HEK293 (cell line): ENCODE measurements around the gene GMDS.
A peak's percentile ranks its signal among the peaks of the same experiment; 100 is the strongest.

Experiments used
- CTCF ChIA-PET: fragments of 350-600 bp; formaldehyde crosslinking; extraction: SDS; loops from one replicate; lab custom pipeline; 2021; ENCODE audit warnings: antibody characterized with exemption; lab: Yijun Ruan, JAX
- POLR2A ChIA-PET: fragments of 300-600 bp; formaldehyde crosslinking; extraction: SDS; loops from one replicate; lab custom pipeline; 2020; ENCODE audit warnings: antibody characterized with exemption, inconsistent platforms; lab: Yijun Ruan, JAX
- H3K27ac ChIP-seq: fragments of 200-500 bp; sonication (Bioruptor generic); 2 replicates; pipeline ENCODE4 v1.5.1; 2014; ENCODE audit warnings: low read depth, low read length, control low read depth, inconsistent platforms; ENCODE audit errors: extremely low read depth
- H3K36me3 ChIP-seq, 2 experiments: fragments of 200-500 bp in 1 of 2; sonication (Bioruptor generic) in 1 of 2; 1 replicate in 1 of 2; 2 replicates in 1 of 2; pipeline ENCODE4 v1.5.1; 2014 to 2017; ENCODE audit warnings: inconsistent platforms in 2 of 2, low read length in 2 of 2; ENCODE audit not compliant: control insufficient read depth in 2 of 2, insufficient read depth in 1 of 2
- H3K4me1 ChIP-seq: fragments of 200-500 bp; sonication (Bioruptor generic); 2 replicates; pipeline ENCODE4 v1.5.1; 2014; ENCODE audit warnings: mild to moderate bottlenecking, low read length, inconsistent platforms; ENCODE audit not compliant: control insufficient read depth, insufficient read depth
- H3K4me3 ChIP-seq: 2 replicates; pipeline ENCODE4 v1.5.1; 2011; ENCODE audit warnings: low read depth, mild to moderate bottlenecking, control low read depth, low read length, moderate library complexity
- H3K9me3 ChIP-seq: fragments of 200-500 bp; sonication (Bioruptor generic); 2 replicates; pipeline ENCODE4 v1.5.1; 2014; ENCODE audit warnings: low read depth, low read length, inconsistent platforms; ENCODE audit not compliant: control insufficient read depth, insufficient read depth
- PATZ1 ChIP-seq: fragments of 450-650 bp; formaldehyde crosslinking; IDR thresholded peaks from 2 replicates; pipeline ENCODE4 v1.5.1; 2016; ENCODE audit warnings: missing biosample characterization, missing genetic modification characterization
- PRDM10 ChIP-seq: fragments of 450-650 bp; formaldehyde crosslinking; IDR thresholded peaks from 2 replicates; pipeline ENCODE4 v1.5.1; 2016; ENCODE audit warnings: missing biosample characterization, missing genetic modification characterization
- PRDM6 ChIP-seq: fragments of 450-650 bp; formaldehyde crosslinking; IDR thresholded peaks from 2 replicates; pipeline ENCODE4 v1.5.1; 2017; ENCODE audit warnings: missing biosample characterization, missing genetic modification characterization
- SCRT1 ChIP-seq: fragments of 450-650 bp; formaldehyde crosslinking; IDR thresholded peaks from 2 replicates; pipeline ENCODE4 v1.5.1; 2016; ENCODE audit warnings: missing biosample characterization, missing genetic modification characterization, borderline replicate concordance
- SETDB1 ChIP-seq: IDR thresholded peaks from one replicate; pipeline ENCODE4 v1.6.1; 2017; ENCODE audit warnings: mild to moderate bottlenecking, low read length, moderate library complexity, mixed read lengths; ENCODE audit not compliant: insufficient read length
- ZBTB1 ChIP-seq: fragments of 450-650 bp; formaldehyde crosslinking; IDR thresholded peaks from 2 replicates; pipeline ENCODE4 v1.5.1; 2016; ENCODE audit warnings: missing biosample characterization, missing genetic modification characterization
- ZBTB11 ChIP-seq: fragments of 450-650 bp; formaldehyde crosslinking; conservative IDR thresholded peaks from 2 replicates; pipeline ENCODE4 v1.5.1; 2016; ENCODE audit warnings: low read depth, missing biosample characterization, missing genetic modification characterization
- ZNF121 ChIP-seq: fragments of 450-650 bp; formaldehyde crosslinking; IDR thresholded peaks from 2 replicates; pipeline ENCODE4 v1.5.1; 2016; ENCODE audit warnings: missing biosample characterization, missing genetic modification characterization
- ZNF23 ChIP-seq: fragments of 450-650 bp; formaldehyde crosslinking; IDR thresholded peaks from 2 replicates; pipeline ENCODE4 v1.5.1; 2016; ENCODE audit warnings: missing biosample characterization, missing genetic modification characterization, borderline replicate concordance
- ZNF610 ChIP-seq: fragments of 450-650 bp; formaldehyde crosslinking; IDR thresholded peaks from 2 replicates; pipeline ENCODE4 v1.5.1; 2016; ENCODE audit warnings: missing biosample characterization, missing genetic modification characterization, borderline replicate concordance
- ZNF621 ChIP-seq: fragments of 450-650 bp; formaldehyde crosslinking; IDR thresholded peaks from 2 replicates; pipeline ENCODE4 v1.5.1; 2017; ENCODE audit warnings: missing biosample characterization, missing genetic modification characterization
- ZNF660 ChIP-seq: fragments of 450-650 bp; IDR thresholded peaks from 2 replicates; pipeline ENCODE4 v1.5.1; 2018; ENCODE audit warnings: missing biosample characterization, mild to moderate bottlenecking, missing genetic modification characterization

The GMDS gene

GRCh38 chr6:2229039-2229438 lies 16.4 kb downstream of the GMDS start:
- ChIA-PET CTCF (no interaction called here), POLR2A (no interaction called here)
- Histone ChIP-seq H3K36me3 (no peaks in the 10 kb centered on the region), H3K4me3 (no peak overlapping the region), H3K4me1 (peaks cover 15% of the 10 kb centered on the region), H3K27ac (no peak overlapping the region), H3K9me3 (no peaks in the 10 kb centered on the region)
- TF ChIP-seq SETDB1, result peak; percentile 51
- TF ChIP-seq ZNF23 (tag by site-specific recombination), result no peak

- CTCF ChIA-PET, result interaction anchor here (0.5 to 1.3 kb wide), 3 partner anchors 19 to 126 kb away, joined by 3 read pairs; no protein-coding TSS in a partner anchor
- Histone ChIP-seq H3K4me1 (peaks cover 15% of the 10 kb centered on the region), H3K4me3 (no peak overlapping the region), H3K36me3 (no peaks in the 10 kb centered on the region), H3K27ac (no peak overlapping the region), H3K9me3 (no peaks in the 10 kb centered on the region)
- POLR2A ChIA-PET, result interaction anchor here (0.6 kb wide), 1 partner anchor 510 kb away, joined by 5 read pairs; no protein-coding TSS in a partner anchor
- TF ChIP-seq PRDM6 (tag by site-specific recombination), result no peak
- TF ChIP-seq ZBTB1 (tag by site-specific recombination), result no peak
- TF ChIP-seq ZNF121 (tag by site-specific recombination), result no peak
- TF ChIP-seq ZNF610, result no peak
- no peak for TF ChIP-seq ZBTB11 (tag by site-specific recombination)
- no peak for TF ChIP-seq PATZ1 (tag by site-specific recombination)
- no peak for TF ChIP-seq PRDM10 (tag by site-specific recombination)
- TF ChIP-seq SCRT1 (tag by site-specific recombination), result no peak
- TF ChIP-seq ZNF660, result no peak
- TF ChIP-seq ZNF621 (tag by site-specific recombination), result no peak
Observed at GRCh38 chr6:2228392-2228791, 17.0 kb downstream of the GMDS start.
